ENCODE data around the gene PRPF38B. TPM values are rescaled to one million over a fixed set of nuclear protein-coding genes. Genes with fewer than 3 reads are reported as not detected.

Gene PRPF38B
- total and polyA plus RNA-seq, 9 of the 15 experiments (the other 6 are each of a cell fraction or from before 2014, with no cell fraction given): 25.3 to 85.5 (median 66.4) TPM

GRCh38 chr1:108699375-108700332, 7.5 kb downstream of the PRPF38B start (continued):
- TF ChIP-seq, protein P1, sequence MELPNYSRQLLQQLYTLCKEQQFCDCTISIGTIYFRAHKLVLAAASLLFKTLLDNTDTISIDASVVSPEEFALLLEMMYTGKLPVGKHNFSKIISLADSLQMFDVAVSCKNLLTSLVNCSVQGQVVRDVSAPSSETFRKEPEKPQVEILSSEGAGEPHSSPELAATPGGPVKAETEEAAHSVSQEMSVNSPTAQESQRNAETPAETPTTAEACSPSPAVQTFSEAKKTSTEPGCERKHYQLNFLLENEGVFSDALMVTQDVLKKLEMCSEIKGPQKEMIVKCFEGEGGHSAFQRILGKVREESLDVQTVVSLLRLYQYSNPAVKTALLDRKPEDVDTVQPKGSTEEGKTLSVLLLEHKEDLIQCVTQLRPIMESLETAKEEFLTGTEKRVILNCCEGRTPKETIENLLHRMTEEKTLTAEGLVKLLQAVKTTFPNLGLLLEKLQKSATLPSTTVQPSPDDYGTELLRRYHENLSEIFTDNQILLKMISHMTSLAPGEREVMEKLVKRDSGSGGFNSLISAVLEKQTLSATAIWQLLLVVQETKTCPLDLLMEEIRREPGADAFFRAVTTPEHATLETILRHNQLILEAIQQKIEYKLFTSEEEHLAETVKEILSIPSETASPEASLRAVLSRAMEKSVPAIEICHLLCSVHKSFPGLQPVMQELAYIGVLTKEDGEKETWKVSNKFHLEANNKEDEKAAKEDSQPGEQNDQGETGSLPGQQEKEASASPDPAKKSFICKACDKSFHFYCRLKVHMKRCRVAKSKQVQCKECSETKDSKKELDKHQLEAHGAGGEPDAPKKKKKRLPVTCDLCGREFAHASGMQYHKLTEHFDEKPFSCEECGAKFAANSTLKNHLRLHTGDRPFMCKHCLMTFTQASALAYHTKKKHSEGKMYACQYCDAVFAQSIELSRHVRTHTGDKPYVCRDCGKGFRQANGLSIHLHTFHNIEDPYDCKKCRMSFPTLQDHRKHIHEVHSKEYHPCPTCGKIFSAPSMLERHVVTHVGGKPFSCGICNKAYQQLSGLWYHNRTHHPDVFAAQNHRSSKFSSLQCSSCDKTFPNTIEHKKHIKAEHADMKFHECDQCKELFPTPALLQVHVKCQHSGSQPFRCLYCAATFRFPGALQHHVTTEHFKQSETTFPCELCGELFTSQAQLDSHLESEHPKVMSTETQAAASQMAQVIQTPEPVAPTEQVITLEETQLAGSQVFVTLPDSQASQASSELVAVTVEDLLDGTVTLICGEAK (IDR thresholded peaks at IDR 0.05): no peak
- TF ChIP-seq, protein P1 (CRISPR knock-in tag; IDR thresholded peaks at IDR 0.05): no peak
- TF ChIP-seq ZNF133 (CRISPR knock-in tag; IDR thresholded peaks at IDR 0.05) (no peak), TRIM24 (IDR thresholded peaks at IDR 0.05) (no peak; a peak in 1 of 4 replicates), SP1 (CRISPR knock-in tag; IDR thresholded peaks at IDR 0.05) (no peak), THRAP3 (IDR thresholded peaks at IDR 0.05; ENCODE audit: borderline replicate concordance) (peak; percentile 79; the same call in 1 of the 2 replicates), ESRRB (CRISPR knock-in tag; IDR thresholded peaks at IDR 0.05; ENCODE audit: borderline replicate concordance) (no peak), BRCA1 (IDR thresholded peaks at IDR 0.05) (no peak), BRCA1 (CRISPR knock-in tag; IDR thresholded peaks at IDR 0.05) (no peak), NFXL1 (CRISPR knock-in tag; IDR thresholded peaks at IDR 0.05) (no peak), ZNF311 (CRISPR knock-in tag; IDR thresholded peaks at IDR 0.05) (no peak), BRD4 (IDR thresholded peaks at IDR 0.05) (no peak), EP400 (IDR thresholded peaks at IDR 0.05) (no peak), NCOR1 (IDR thresholded peaks at IDR 0.05) (no peak), FOXM1 (IDR thresholded peaks at IDR 0.05; ENCODE audit: low read depth) (no peak), FOXM1 (CRISPR knock-in tag; IDR thresholded peaks at IDR 0.05; ENCODE audit: low read depth) (no peak), CBX5 (IDR thresholded peaks at IDR 0.05; ENCODE audit: borderline replicate concordance, low read depth) (no peak), GATA2 (CRISPR knock-in tag; IDR thresholded peaks at IDR 0.05) (peak; percentile 24)
- TF ChIP-seq, protein P2, sequence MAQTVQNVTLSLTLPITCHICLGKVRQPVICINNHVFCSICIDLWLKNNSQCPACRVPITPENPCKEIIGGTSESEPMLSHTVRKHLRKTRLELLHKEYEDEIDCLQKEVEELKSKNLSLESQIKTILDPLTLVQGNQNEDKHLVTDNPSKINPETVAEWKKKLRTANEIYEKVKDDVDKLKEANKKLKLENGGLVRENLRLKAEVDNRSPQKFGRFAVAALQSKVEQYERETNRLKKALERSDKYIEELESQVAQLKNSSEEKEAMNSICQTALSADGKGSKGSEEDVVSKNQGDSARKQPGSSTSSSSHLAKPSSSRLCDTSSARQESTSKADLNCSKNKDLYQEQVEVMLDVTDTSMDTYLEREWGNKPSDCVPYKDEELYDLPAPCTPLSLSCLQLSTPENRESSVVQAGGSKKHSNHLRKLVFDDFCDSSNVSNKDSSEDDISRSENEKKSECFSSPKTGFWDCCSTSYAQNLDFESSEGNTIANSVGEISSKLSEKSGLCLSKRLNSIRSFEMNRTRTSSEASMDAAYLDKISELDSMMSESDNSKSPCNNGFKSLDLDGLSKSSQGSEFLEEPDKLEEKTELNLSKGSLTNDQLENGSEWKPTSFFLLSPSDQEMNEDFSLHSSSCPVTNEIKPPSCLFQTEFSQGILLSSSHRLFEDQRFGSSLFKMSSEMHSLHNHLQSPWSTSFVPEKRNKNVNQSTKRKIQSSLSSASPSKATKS (CRISPR knock-in tag; IDR thresholded peaks at IDR 0.05): no peak

Measured in K562 (cell line).